ENCODE measurements around the gene FOSL2. TPM values are rescaled to one million over a fixed set of nuclear protein-coding genes. Genes with fewer than 3 reads are reported as not detected.

Gene FOSL2
- total RNA-seq, 2 experiments from 2014 or later: 102 to 110 TPM

DNA sequence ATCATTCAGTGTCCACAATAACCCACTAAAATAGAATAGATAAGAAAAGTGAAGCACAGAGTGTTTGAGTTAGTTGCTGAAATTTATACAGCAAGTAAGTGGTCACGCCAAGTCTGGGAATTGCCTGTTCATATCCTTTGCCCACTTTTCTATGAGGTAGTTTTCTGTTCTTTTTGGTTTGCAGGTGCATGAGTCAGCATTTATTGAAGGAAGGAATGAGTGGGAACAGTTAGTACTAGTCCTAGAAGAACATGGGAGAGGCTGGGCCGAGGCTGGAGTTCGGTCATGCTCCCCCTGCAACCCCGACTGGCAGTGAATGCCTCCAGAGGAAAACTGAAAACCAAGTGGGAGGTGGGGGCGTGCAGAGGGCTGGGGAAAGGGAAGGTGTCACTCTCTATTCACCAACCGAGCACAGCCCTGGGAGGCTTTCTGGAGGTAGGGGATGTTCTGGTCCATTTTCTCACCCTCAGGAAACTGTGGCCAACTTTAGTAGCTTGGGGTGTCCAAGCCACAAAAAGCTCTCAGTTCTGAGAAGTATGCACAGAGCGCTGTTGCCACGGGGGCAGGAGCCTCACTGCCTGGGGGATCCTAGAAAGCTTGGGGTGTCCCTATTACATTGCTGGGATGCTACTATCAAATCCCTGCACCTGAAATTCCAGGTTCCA is 41.4 kb downstream of the FOSL2 start:
- CTCF ChIA-PET: no interaction called here
- Mint-ChIP-seq H3K9me3 (peaks cover 13% of the 10 kb centered on the region), H3K27me3 (ENCODE audit: low read depth) (no peaks in the 10 kb centered on the region), H3K27ac (no peak overlapping the region), H3K4me1 (ENCODE audit: low read depth) (peaks cover 22% of the 10 kb centered on the region), H3K36me3 (ENCODE audit: low read depth) (no peaks in the 10 kb centered on the region), H3K4me3 (no peak overlapping the region)
- intact Hi-C loops (cut with micrococcal nuclease): no loop called here
- no peak for DNase-seq

DNA sequence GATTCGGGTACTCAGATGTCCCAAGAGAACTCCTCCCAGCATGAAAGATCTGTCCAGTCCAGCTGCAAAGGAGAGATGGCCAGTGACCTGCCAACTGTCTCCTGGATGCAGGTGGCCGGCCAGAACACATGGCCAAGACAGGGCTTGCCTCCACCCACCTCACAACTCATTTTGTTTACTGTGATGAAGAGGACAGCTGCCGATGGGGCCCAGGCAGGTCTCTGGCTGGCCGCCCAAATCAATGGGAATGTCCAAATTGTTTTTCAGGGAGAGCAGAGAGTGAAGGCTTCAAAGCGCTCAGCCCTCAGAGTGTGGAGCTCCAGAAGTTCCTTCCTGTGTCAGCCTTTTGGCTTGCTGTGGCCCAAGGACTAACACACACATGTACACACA is 41.9 kb downstream of the FOSL2 start:
- H3K4me1 Mint-ChIP-seq (ENCODE audit: low read depth): peaks cover 22% of the 10 kb centered on the region
- peaks cover 13% of the 10 kb centered on the region for H3K9me3 Mint-ChIP-seq
- no peak for DNase-seq
- CTCF ChIA-PET: interaction anchor here (1.0 kb wide), 1 partner anchor 731 kb away, joined by 3 read pairs; no protein-coding TSS in a partner anchor
- H3K27me3 Mint-ChIP-seq (ENCODE audit: low read depth): no peaks in the 10 kb centered on the region
- H3K36me3 Mint-ChIP-seq (ENCODE audit: low read depth): no peaks in the 10 kb centered on the region
- intact Hi-C loops (cut with micrococcal nuclease): no loop called here
- no peak overlapping the region for H3K27ac Mint-ChIP-seq
- no peak overlapping the region for H3K4me3 Mint-ChIP-seq

DNA sequence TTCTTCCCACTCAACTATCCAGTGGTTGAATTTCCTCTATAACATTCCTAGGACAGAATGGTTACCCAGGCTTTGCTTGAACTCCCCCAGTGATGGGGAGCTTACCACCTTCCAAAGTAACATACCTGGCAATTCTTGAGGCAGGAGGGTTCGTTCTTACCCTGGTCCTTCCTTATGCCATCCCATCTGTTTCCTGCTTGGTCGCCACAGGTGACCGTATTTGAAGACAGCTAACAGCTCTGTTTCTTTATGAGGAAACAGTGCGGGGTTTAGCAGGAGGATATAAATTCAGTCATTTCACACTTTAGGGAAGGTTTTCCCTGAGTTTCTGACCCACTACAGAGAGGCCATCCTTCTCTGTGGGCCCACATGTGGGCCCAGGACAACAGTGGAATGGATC is 42.6 kb downstream of the FOSL2 start:
- Mint-ChIP-seq H3K4me3 (no peak overlapping the region), H3K36me3 (ENCODE audit: low read depth) (no peaks in the 10 kb centered on the region), H3K27ac (no peak overlapping the region), H3K27me3 (ENCODE audit: low read depth) (no peaks in the 10 kb centered on the region), H3K4me1 (ENCODE audit: low read depth) (peaks cover 22% of the 10 kb centered on the region), H3K9me3 (peaks cover 13% of the 10 kb centered on the region)
- intact Hi-C loops (cut with micrococcal nuclease): no loop called here
- CTCF ChIA-PET: interaction anchor here (1.0 to 1.5 kb wide), 2 partner anchors 9 to 732 kb away, joined by 3 to 5 read pairs; no protein-coding TSS in a partner anchor
- DNase-seq: no peak

DNA sequence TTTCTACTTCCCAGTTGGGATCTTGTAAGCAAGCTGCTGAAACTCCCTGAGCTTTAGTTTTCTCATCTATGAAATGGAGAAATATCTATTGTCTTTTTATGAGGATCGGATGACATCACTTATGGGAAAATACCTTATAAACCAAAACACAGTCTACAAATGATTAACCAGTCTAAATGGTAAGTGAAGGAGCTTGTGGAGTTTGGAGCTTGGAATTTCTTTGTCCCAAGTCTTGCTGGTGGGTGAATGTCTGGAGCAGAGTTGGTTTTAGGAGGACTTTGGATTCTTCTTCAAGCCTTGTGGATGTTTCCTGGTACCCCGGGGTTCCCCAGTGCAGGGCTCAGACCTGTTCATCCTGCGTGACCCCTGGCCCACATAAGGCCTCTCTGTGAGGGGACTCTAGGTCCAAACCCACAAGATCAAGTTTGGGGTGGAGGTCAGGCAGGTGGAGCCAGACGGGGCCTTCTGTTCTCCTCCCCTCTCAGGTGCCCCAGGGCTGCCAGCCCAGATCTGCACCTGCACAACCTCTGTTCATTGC is 43.2 kb downstream of the FOSL2 start:
- Mint-ChIP-seq H3K4me3 (no peak overlapping the region), H3K27me3 (ENCODE audit: low read depth) (no peaks in the 10 kb centered on the region), H3K9me3 (peaks cover 13% of the 10 kb centered on the region), H3K27ac (no peak overlapping the region), H3K4me1 (ENCODE audit: low read depth) (peaks cover 22% of the 10 kb centered on the region), H3K36me3 (ENCODE audit: low read depth) (no peaks in the 10 kb centered on the region)
- no peak for DNase-seq
- CTCF ChIA-PET: interaction anchor here (1.5 kb wide), 1 partner anchor 9 kb away, joined by 5 read pairs; no protein-coding TSS in a partner anchor
- intact Hi-C loops (cut with micrococcal nuclease): no loop called here

- H3K27me3 Mint-ChIP-seq (ENCODE audit: low read depth): no peaks in the 10 kb centered on the region
- CTCF ChIA-PET: no interaction called here
- H3K9me3 Mint-ChIP-seq: peaks cover 13% of the 10 kb centered on the region
These were observed 43.9 kb downstream of the FOSL2 start for GRCh38 chr2:28436525-28437051.

DNA sequence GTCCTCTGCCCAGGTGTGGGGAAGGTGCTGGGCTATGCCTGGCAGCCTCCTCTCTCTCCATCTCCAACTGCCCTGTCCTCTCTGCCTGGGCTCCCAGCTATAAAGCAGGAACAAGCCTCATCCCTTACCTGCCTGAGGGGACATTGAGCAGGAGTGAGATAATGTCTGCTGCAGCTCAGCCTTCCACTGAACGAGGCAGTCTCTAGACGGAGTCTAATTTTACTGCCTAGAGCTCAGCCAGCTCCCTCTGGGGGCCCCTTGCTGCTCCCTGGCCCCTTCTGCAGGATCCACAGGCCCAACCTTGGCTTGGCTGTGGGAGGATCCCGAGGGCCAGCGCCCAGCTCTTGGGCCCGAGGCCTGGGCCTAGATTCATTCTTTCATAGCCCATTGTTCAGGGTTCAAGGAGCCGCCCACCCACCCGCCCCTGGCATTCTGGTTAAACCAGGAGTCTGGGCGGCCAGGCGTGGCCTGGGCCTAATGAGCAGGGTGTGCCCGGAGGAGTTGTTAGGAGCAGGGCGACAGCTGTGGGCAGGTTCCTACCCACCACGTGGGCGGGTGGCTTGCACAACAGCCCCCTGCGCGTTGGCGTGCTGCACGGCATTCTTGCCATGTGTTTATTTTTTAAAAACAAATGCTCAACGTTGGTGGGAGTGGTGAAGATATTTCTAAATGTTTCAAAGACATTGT is 44.6 kb downstream of the FOSL2 start:
- Mint-ChIP-seq H3K4me1 (ENCODE audit: low read depth) (peaks cover 26% of the 10 kb centered on the region), H3K36me3 (ENCODE audit: low read depth) (no peaks in the 10 kb centered on the region), H3K27ac (no peak overlapping the region), H3K9me3 (peaks cover 13% of the 10 kb centered on the region), H3K4me3 (no peak overlapping the region), H3K27me3 (ENCODE audit: low read depth) (no peaks in the 10 kb centered on the region)
- no peak for DNase-seq
- CTCF ChIA-PET: no interaction called here
- intact Hi-C loops (cut with micrococcal nuclease): no loop called here

More at GRCh38 chr2:28436525-28437051, 43.9 kb downstream of the FOSL2 start:
- intact Hi-C loops (cut with micrococcal nuclease): no loop called here
- Mint-ChIP-seq H3K27ac (no peak overlapping the region), H3K4me3 (no peak overlapping the region), H3K4me1 (ENCODE audit: low read depth) (peaks cover 22% of the 10 kb centered on the region), H3K36me3 (ENCODE audit: low read depth) (no peaks in the 10 kb centered on the region)
- DNase-seq: no peak

- CTCF ChIA-PET: no interaction called here
- Mint-ChIP-seq H3K27ac (no peak overlapping the region), H3K36me3 (ENCODE audit: low read depth) (no peaks in the 10 kb centered on the region), H3K4me3 (no peak overlapping the region), H3K27me3 (ENCODE audit: low read depth) (no peaks in the 10 kb centered on the region), H3K4me1 (ENCODE audit: low read depth) (peaks cover 28% of the 10 kb centered on the region), H3K9me3 (peaks cover 11% of the 10 kb centered on the region)
- DNase-seq: no peak
- intact Hi-C loops (cut with micrococcal nuclease): no loop called here
These were observed 45.3 kb downstream of the FOSL2 start for GRCh38 chr2:28437918-28438317.

DNA sequence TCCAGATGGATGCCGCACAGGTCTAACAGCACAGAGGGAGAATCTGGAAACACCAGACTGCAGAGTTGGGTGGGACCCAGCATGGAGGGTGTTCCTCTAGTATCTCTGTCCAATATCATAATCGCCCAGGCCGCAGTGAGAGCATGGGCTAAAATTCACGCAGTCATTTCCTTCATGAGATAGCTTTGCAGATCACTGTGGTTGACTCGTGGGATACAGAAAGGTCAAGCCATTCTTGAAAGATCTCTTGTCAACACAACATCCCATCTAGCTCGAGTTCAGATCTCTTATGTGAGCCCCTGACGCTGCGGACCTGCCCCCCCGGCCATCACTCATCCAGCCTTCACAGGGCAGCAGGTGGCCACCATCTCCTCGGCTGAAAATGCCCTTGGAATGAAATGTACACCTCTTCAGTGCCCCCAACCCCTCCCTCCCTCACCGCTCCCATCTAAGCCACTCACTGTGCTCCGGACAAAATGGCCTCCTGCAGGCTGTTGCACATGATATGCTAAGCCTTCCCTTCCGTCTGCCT is 45.9 kb downstream of the FOSL2 start:
- intact Hi-C loops (cut with micrococcal nuclease): no loop called here
- Mint-ChIP-seq H3K4me1 (ENCODE audit: low read depth) (peaks cover 27% of the 10 kb centered on the region), H3K9me3 (peaks cover 4% of the 10 kb centered on the region), H3K27ac (no peak overlapping the region), H3K27me3 (ENCODE audit: low read depth) (no peaks in the 10 kb centered on the region), H3K36me3 (ENCODE audit: low read depth) (no peaks in the 10 kb centered on the region), H3K4me3 (no peak overlapping the region)
- CTCF ChIA-PET: no interaction called here
- DNase-seq: no peak

- Mint-ChIP-seq H3K36me3 (ENCODE audit: low read depth) (no peaks in the 10 kb centered on the region), H3K9me3 (no peaks in the 10 kb centered on the region), H3K4me1 (ENCODE audit: low read depth) (peaks cover 22% of the 10 kb centered on the region), H3K4me3 (no peak overlapping the region), H3K27ac (no peak overlapping the region), H3K27me3 (ENCODE audit: low read depth) (no peaks in the 10 kb centered on the region)
- no peak for DNase-seq
- intact Hi-C loops (cut with micrococcal nuclease): no loop called here
- CTCF ChIA-PET: no interaction called here
These were observed 46.5 kb downstream of the FOSL2 start for GRCh38 chr2:28439127-28439526.

- H3K4me3 Mint-ChIP-seq: no peak overlapping the region
These were observed 47.1 kb downstream of the FOSL2 start for GRCh38 chr2:28439763-28440162.

DNA sequence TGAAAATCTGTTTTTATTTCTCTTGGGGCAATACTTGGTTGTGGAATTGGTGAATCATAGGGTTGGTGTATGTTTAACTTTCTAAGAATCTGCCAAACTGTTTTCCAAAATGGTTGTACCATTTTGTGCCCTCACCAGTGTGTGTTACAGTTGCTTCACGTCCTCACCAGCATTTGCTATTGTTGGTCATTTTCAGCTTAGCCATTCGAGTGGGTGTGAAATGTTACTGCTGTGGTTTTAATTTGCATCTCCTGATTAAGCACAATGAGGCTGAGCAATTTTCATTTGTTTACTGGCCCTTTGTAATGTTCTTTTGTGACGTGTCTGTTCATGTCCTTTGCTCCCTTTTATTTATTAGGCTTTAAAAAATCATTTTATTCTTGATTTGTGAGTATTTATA is 49.7 kb downstream of the FOSL2 start:
- CTCF ChIA-PET: no interaction called here
- intact Hi-C loops (cut with micrococcal nuclease): no loop called here

More at GRCh38 chr2:28439763-28440162, 47.1 kb downstream of the FOSL2 start:
- CTCF ChIA-PET: no interaction called here
- Mint-ChIP-seq H3K27ac (no peak overlapping the region), H3K9me3 (no peaks in the 10 kb centered on the region), H3K4me1 (ENCODE audit: low read depth) (peaks cover 24% of the 10 kb centered on the region), H3K36me3 (ENCODE audit: low read depth) (no peaks in the 10 kb centered on the region), H3K27me3 (ENCODE audit: low read depth) (no peaks in the 10 kb centered on the region)
- no peak for DNase-seq
- intact Hi-C loops (cut with micrococcal nuclease): no loop called here

DNA sequence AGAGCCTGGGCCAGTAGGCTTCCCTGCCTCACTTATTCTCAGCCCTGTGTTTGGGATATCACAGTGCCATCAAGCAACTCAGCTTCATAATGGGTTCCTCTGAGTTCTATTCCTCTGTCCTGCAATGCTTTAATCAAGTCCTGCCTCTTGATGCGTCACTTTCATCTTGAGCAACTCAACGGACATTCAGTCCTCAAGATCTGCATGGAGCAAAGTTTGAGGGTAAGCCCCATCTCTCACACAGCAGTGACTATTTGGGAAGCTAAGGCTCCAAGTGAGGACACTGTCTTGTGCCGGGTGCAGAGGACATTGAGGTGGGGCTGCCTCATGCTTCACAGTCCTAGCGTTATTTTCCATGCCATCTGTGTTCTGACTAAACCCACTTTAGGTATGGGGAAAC is 52.3 kb downstream of the FOSL2 start:
- no peak for DNase-seq
- no peak overlapping the region for H3K4me3 Mint-ChIP-seq
- intact Hi-C loops (cut with micrococcal nuclease): loop anchor here (5.0 kb wide), 3 partner anchors 168 to 543 kb away; no protein-coding TSS in a partner anchor
- no peaks in the 10 kb centered on the region for H3K27me3 Mint-ChIP-seq (ENCODE audit: low read depth)
- peaks cover 62% of the 10 kb centered on the region for H3K4me1 Mint-ChIP-seq (ENCODE audit: low read depth)
- CTCF ChIA-PET: interaction anchor here (1.8 to 1.9 kb wide), 2 partner anchors 9 to 26 kb away, joined by 5 to 6 read pairs; no protein-coding TSS in a partner anchor
- H3K27ac Mint-ChIP-seq: no peak overlapping the region
- H3K9me3 Mint-ChIP-seq: no peaks in the 10 kb centered on the region
- H3K36me3 Mint-ChIP-seq (ENCODE audit: low read depth): no peaks in the 10 kb centered on the region

More for the DNA sequence above, 49.7 kb downstream of the FOSL2 start:
- Mint-ChIP-seq H3K27me3 (ENCODE audit: low read depth) (no peaks in the 10 kb centered on the region), H3K4me3 (no peak overlapping the region), H3K27ac (no peak overlapping the region), H3K4me1 (ENCODE audit: low read depth) (peaks cover 35% of the 10 kb centered on the region), H3K9me3 (no peaks in the 10 kb centered on the region), H3K36me3 (ENCODE audit: low read depth) (no peaks in the 10 kb centered on the region)
- no peak for DNase-seq

Measured in activated naive CD4-positive, alpha-beta T cell treated with anti-CD3 and anti-CD28 coated beads for 36 hours (primary cell).